NCI-H510A treated with DMSO at 0.1 percent for 48 hours (cell line): ENCODE measurements around the gene TMEM255B.

Experiments
- DNase-seq: peaks from one replicate; lab custom pipeline; 2025; lab: John Stamatoyannopoulos, UW

TMEM255B gene

GRCh38 chr13:113804017-113804702 lies 45.1 kb downstream of the TMEM255B start:
- no peak for DNase-seq

GRCh38 chr13:113804703-113805430 lies 45.8 kb downstream of the TMEM255B start:
- no peak for DNase-seq

GRCh38 chr13:113805431-113806103 lies 46.5 kb downstream of the TMEM255B start:
- DNase-seq, result no peak

- DNase-seq, result no peak
Measured at GRCh38 chr13:113806104-113806471, 47.1 kb downstream of the TMEM255B start.

GRCh38 chr13:113806526-113806925 lies 47.5 kb downstream of the TMEM255B start:
- DNase-seq, result no peak

GRCh38 chr13:113808058-113808834 lies 49.2 kb downstream of the TMEM255B start:
- DNase-seq, result no peak

- no peak for DNase-seq
Measured at GRCh38 chr13:113809934-113810333, 50.9 kb downstream of the TMEM255B start.

- no peak for DNase-seq
Measured at GRCh38 chr13:113810640-113811039, 51.6 kb downstream of the TMEM255B start.

- no peak for DNase-seq
Measured at GRCh38 chr13:113811081-113811928, 52.3 kb downstream of the TMEM255B start.

- no peak for DNase-seq
Measured at GRCh38 chr13:113812178-113813040, 53.4 kb downstream of the TMEM255B start.

- DNase-seq, result no peak
Measured at GRCh38 chr13:113813070-113813748, 54.2 kb downstream of the TMEM255B start.

GRCh38 chr13:113813749-113814434 lies 54.9 kb downstream of the TMEM255B start:
- DNase-seq, result no peak

- DNase-seq, result no peak
Measured at GRCh38 chr13:113814435-113814821, 55.4 kb downstream of the TMEM255B start.

GRCh38 chr13:113815151-113816058 lies 56.4 kb downstream of the TMEM255B start:
- no peak for DNase-seq

GRCh38 chr13:113816254-113816929 lies 57.4 kb downstream of the TMEM255B start:
- DNase-seq, result no peak

GRCh38 chr13:113816946-113817859 lies 58.2 kb downstream of the TMEM255B start:
- peak; percentile 76 for DNase-seq
